A549 (cell line): ENCODE measurements around the gene SOCS4. TPM values are rescaled to one million over a fixed set of nuclear protein-coding genes. Genes with fewer than 3 reads are reported as not detected.
A peak's percentile ranks its signal among the peaks of the same experiment; 100 is the strongest.

ENCODE experiments used
- ATAC-seq, 2 experiments: fragments of 200-7000 bp in 1 of 2; fragments of >200 bp in 1 of 2; cut with Nextera tagmentation in 1 of 2; cut with Tn5 transposase in 1 of 2; 3 replicates each; pipeline versions ENCODE4 v1.8.0 to v1.9.1; 2018 to 2020; ENCODE audit warnings: mild to moderate bottlenecking in 1 of 2, moderate library complexity in 1 of 2
- CTCF ChIA-PET: fragments of 300-600 bp; sonication (Branson Sonifier 250); formaldehyde crosslinking; extraction: SDS; loops from one replicate; lab custom pipeline; 2021; ENCODE audit warnings: antibody characterized with exemption, inconsistent platforms; lab: Yijun Ruan, JAX
- POLR2A ChIA-PET: fragments of 350-600 bp; formaldehyde crosslinking; extraction: SDS; loops from one replicate; lab custom pipeline; 2021; ENCODE audit warnings: antibody characterized with exemption, inconsistent platforms; lab: Yijun Ruan, JAX
- DNase-seq, 2 experiments: peaks; one replicate each; pipeline versions ENCODE4 v3.0.0 to v3.0.0-alpha.2; 2011 to 2016; ENCODE audit warnings: low read depth in 1 of 2, low spot score in 1 of 2
- FAIRE-seq: peaks from 2 replicates; lab custom pipeline; 2011; peaks lifted over from hg19 to GRCh38; lab: Jason Lieb, UNC
- H3K27ac ChIP-seq, 2 experiments: fragments of >200 bp; sonication (Bioruptor Twin); formaldehyde crosslinking; 3 replicates each; pipeline ENCODE4 v1.5.1; 2016 to 2017
- H3K4me1 ChIP-seq: fragments of >200 bp; sonication (Bioruptor Twin); formaldehyde crosslinking; 3 replicates; pipeline ENCODE4 v1.6.1; 2016
- H3K4me2 ChIP-seq: fragments of >200 bp; sonication (Bioruptor Twin); formaldehyde crosslinking; 3 replicates; pipeline ENCODE4 v1.6.1; 2016
- H3K4me3 ChIP-seq: fragments of >200 bp; sonication (Bioruptor Twin); formaldehyde crosslinking; 3 replicates; pipeline ENCODE4 v1.5.1; 2016
- H3K9me3 ChIP-seq: fragments of >200 bp; sonication (Bioruptor Twin); formaldehyde crosslinking; 3 replicates; pipeline ENCODE4 v1.6.1; 2016
- CBX8 ChIP-seq: fragments of 200-600 bp; sonication (generic); IDR thresholded peaks from 2 replicates; pipeline ENCODE4 v1.6.1; 2016
- CHD2 ChIP-seq: fragments of 150-350 bp; IDR thresholded peaks from 2 replicates; pipeline ENCODE4 v1.6.1; 2014; ENCODE audit warnings: low read length; ENCODE audit not compliant: partially characterized antibody
- EHF ChIP-seq: fragments of 250-450 bp; sonication (Bioruptor Pico); IDR thresholded peaks from 2 replicates; pipeline ENCODE4 v1.5.0; 2020; ENCODE audit warnings: mild to moderate bottlenecking
- EP300 ChIP-seq, 2 experiments: fragments of >200 bp; sonication (Bioruptor Twin); formaldehyde crosslinking; IDR thresholded peaks; 2 replicates in 1 of 2; 3 replicates in 1 of 2; pipeline ENCODE4 v1.6.1; 2016 to 2017
- FOXS1 ChIP-seq: fragments of 250-450 bp; sonication (Bioruptor Pico); IDR thresholded peaks from 2 replicates; pipeline ENCODE4 v1.5.0; 2020; ENCODE audit warnings: mild to moderate bottlenecking, moderate library complexity
- HOXA7 ChIP-seq: fragments of 250-450 bp; sonication (Bioruptor Pico); IDR thresholded peaks from 2 replicates; pipeline ENCODE4 v1.5.0; 2020; ENCODE audit warnings: mild to moderate bottlenecking, moderate library complexity
- KDM5A ChIP-seq: fragments of 200-600 bp; sonication (generic); IDR thresholded peaks from 2 replicates; pipeline ENCODE4 v1.6.1; 2016; ENCODE audit warnings: antibody characterized with exemption, mild to moderate bottlenecking
- NFE2L2 ChIP-seq: fragments of 150-350 bp; conservative IDR thresholded peaks from 2 replicates; pipeline ENCODE4 v1.6.1; 2014; ENCODE audit warnings: low read length
- NR3C1 ChIP-seq: fragments of >200 bp; sonication (Bioruptor Twin); formaldehyde crosslinking; IDR thresholded peaks from 3 replicates; pipeline ENCODE4 v1.6.1; 2017
- POLR2A ChIP-seq: IDR thresholded peaks from 2 replicates; pipeline ENCODE4 v1.6.1; 2012; ENCODE audit warnings: mild to moderate bottlenecking, low read length
- POLR2AphosphoS2 ChIP-seq: conservative IDR thresholded peaks from 2 replicates; pipeline ENCODE4 v1.6.1; 2012; ENCODE audit warnings: low read length, improper control_type of control experiment, inconsistent platforms
- WGBS: methylation state at CpG from one replicate; pipeline ENCODE4 v1.1.6; 2017; ENCODE audit errors: missing lambda C conversion rate; 5-methylcytosine and 5-hydroxymethylcytosine counted together
- polyA plus RNA-seq, 4 experiments: library from polyadenylated mRNA; depleted of rRNA in 3 of 4; stranded (reverse); fragments of >200 nt; fragmentation: RNase III in 1 of 4; extraction: RNeasy Plus Mini Kit Qiagen cat#74134 plus additional on column Dnase treatment in 1 of 4; gene quantifications; 2 replicates in 3 of 4; 3 replicates in 1 of 4; pipeline ENCODE4 v1.2.3, GENCODE V29; 2011 to 2017
- TF ChIP-seq, protein P1 (sequence below): IDR thresholded peaks from 2 replicates; pipeline ENCODE4 v1.6.1; 2012; ENCODE audit warnings: low read depth, borderline replicate concordance
- TF ChIP-seq, protein P2 (sequence below): fragments of 250-450 bp; sonication (Bioruptor Pico); IDR thresholded peaks from 2 replicates; pipeline ENCODE4 v1.5.0; 2020; ENCODE audit warnings: low read depth, mild to moderate bottlenecking, moderate library complexity
- TF ChIP-seq, protein P3 (sequence below): fragments of 450-650 bp; IDR thresholded peaks from 2 replicates; pipeline ENCODE4 v1.6.1; 2014; ENCODE audit warnings: antibody characterized with exemption
- TF ChIP-seq, protein P4 (sequence below): fragments of 200-600 bp; sonication (generic); IDR thresholded peaks from 2 replicates; pipeline ENCODE4 v1.6.1; 2016; ENCODE audit warnings: antibody characterized with exemption, mild to moderate bottlenecking, moderate library complexity
- TF ChIP-seq, protein P5 (sequence below): fragments of 150-350 bp; IDR thresholded peaks from 2 replicates; pipeline ENCODE4 v1.6.1; 2014; ENCODE audit warnings: low read depth, mild to moderate bottlenecking, low read length

SOCS4 gene
- polyA plus RNA-seq, 2 of the 4 experiments (the other 2 are of a cell fraction) = 15.9 to 20.7 TPM

DNA sequence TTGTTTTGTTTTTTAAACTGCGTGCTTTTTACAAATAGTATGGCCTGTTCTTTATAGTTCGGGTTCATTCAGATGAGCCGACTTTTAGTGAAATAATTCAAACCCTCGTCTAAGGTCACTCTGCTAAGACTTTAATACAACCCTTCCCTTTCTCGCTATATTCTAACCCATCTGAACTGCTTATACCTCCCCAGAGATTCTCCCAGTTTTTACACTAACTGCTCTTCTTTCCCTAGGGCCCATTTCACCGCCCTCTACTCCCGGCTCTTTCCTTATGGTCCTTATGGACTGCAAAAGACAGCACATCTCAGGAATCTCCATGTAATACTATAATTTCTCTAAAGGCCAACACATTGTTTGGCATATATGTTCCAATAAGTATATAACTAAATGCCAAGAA lies 26.5 kb downstream of the SOCS4 start (continued):
- TF ChIP-seq POLR2AphosphoS2 = no peak

DNA sequence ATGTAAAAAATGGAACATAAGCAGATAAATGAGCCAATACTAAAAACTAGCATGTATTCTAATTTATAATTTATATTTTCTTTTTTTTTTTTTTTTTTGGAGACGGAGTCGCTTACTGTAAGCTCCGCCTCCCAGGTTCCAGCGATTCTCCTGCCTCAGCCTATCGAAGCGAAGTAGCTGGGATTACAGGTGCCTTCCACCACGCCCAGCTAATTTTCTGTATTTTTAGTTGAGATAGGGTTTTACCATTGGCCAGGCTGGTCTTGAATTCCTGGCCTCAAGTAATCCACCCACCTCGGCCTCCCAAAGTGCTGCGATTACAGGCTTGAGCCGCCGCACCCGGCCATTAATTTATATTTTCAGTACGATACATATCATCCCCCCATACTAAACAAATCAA lies 27.1 kb downstream of the SOCS4 start:
- Histone ChIP-seq H3K4me2 (peak overlapping the region; percentile 81; the same call in 1 of the 3 replicates), H3K27ac (no peak overlapping the region), H3K4me1 (peaks cover 25% of the 10 kb centered on the region), H3K9me3 (no peaks in the 10 kb centered on the region), H3K4me3 (no peak overlapping the region)
- TF ChIP-seq NFE2L2 (no peak), CBX8 (no peak), FOXS1 (CRISPR knock-in tag) (no peak), CHD2 (no peak)
- WGBS = 91% methylated on average over 13 of the region's 13 CpGs
- CTCF ChIA-PET = interaction anchor here (0.7 to 3.6 kb wide), 3 partner anchors 14 to 36 kb away, joined by 4 to 18 read pairs (median 4); partner anchors contain the start of genes SOCS4 and WDHD1
- no peak for DNase-seq
- no peak for ATAC-seq
- POLR2A ChIA-PET = interaction anchor here (0.6 kb wide), 2 partner anchors 11 to 281 kb away, joined by 3 to 4 read pairs; no protein-coding TSS in a partner anchor
- no peak for FAIRE-seq

DNA sequence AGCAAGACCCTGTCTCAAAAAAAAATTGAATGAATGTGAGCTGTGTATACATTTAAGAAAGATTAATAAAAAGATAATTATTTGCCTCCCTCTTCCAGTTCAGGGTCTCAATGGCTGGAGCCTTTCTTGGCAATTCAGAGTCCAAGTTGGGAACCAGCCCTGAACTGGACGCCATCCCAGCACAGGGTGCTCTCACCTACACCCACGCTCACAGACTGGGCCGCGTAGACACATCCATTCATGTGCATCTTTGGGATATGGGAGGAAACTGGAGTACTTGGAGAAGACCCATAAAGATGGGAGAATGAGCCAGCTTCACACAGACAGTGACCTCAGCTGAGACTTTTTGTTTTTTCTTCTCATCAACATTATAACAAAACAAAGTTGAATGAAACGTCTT lies 30.9 kb downstream of the SOCS4 start:
- ChIA-PET POLR2A (interaction anchor here (1.3 kb wide), 1 partner anchor 8 kb away, joined by 4 read pairs; no protein-coding TSS in a partner anchor), CTCF (interaction anchor here (0.6 kb wide), 1 partner anchor 73 kb away, joined by 4 read pairs; no protein-coding TSS in a partner anchor)
- peaks cover 19% of the 10 kb centered on the region for H3K4me1 ChIP-seq
- TF ChIP-seq, protein P1, sequence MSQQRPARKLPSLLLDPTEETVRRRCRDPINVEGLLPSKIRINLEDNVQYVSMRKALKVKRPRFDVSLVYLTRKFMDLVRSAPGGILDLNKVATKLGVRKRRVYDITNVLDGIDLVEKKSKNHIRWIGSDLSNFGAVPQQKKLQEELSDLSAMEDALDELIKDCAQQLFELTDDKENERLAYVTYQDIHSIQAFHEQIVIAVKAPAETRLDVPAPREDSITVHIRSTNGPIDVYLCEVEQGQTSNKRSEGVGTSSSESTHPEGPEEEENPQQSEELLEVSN = no peak
- TF ChIP-seq KDM5A (no peak), NR3C1 (no peak), POLR2A (no peak), EP300 (IDR thresholded peaks at IDR 0.05) (no peak), HOXA7 (CRISPR knock-in tag) (no peak), EHF (no peak)
- TF ChIP-seq, protein P2, sequence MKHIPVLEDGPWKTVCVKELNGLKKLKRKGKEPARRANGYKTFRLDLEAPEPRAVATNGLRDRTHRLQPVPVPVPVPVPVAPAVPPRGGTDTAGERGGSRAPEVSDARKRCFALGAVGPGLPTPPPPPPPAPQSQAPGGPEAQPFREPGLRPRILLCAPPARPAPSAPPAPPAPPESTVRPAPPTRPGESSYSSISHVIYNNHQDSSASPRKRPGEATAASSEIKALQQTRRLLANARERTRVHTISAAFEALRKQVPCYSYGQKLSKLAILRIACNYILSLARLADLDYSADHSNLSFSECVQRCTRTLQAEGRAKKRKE (CRISPR knock-in tag) = no peak
- TF ChIP-seq, protein P3, sequence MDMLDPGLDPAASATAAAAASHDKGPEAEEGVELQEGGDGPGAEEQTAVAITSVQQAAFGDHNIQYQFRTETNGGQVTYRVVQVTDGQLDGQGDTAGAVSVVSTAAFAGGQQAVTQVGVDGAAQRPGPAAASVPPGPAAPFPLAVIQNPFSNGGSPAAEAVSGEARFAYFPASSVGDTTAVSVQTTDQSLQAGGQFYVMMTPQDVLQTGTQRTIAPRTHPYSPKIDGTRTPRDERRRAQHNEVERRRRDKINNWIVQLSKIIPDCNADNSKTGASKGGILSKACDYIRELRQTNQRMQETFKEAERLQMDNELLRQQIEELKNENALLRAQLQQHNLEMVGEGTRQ = no peak
- TF ChIP-seq, protein P4, sequence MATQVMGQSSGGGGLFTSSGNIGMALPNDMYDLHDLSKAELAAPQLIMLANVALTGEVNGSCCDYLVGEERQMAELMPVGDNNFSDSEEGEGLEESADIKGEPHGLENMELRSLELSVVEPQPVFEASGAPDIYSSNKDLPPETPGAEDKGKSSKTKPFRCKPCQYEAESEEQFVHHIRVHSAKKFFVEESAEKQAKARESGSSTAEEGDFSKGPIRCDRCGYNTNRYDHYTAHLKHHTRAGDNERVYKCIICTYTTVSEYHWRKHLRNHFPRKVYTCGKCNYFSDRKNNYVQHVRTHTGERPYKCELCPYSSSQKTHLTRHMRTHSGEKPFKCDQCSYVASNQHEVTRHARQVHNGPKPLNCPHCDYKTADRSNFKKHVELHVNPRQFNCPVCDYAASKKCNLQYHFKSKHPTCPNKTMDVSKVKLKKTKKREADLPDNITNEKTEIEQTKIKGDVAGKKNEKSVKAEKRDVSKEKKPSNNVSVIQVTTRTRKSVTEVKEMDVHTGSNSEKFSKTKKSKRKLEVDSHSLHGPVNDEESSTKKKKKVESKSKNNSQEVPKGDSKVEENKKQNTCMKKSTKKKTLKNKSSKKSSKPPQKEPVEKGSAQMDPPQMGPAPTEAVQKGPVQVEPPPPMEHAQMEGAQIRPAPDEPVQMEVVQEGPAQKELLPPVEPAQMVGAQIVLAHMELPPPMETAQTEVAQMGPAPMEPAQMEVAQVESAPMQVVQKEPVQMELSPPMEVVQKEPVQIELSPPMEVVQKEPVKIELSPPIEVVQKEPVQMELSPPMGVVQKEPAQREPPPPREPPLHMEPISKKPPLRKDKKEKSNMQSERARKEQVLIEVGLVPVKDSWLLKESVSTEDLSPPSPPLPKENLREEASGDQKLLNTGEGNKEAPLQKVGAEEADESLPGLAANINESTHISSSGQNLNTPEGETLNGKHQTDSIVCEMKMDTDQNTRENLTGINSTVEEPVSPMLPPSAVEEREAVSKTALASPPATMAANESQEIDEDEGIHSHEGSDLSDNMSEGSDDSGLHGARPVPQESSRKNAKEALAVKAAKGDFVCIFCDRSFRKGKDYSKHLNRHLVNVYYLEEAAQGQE = no peak
- TF ChIP-seq, protein P5, sequence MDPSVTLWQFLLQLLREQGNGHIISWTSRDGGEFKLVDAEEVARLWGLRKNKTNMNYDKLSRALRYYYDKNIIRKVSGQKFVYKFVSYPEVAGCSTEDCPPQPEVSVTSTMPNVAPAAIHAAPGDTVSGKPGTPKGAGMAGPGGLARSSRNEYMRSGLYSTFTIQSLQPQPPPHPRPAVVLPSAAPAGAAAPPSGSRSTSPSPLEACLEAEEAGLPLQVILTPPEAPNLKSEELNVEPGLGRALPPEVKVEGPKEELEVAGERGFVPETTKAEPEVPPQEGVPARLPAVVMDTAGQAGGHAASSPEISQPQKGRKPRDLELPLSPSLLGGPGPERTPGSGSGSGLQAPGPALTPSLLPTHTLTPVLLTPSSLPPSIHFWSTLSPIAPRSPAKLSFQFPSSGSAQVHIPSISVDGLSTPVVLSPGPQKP = no peak
- H3K4me2 ChIP-seq = no peak overlapping the region
- FAIRE-seq = no peak
- no peak; a peak in 1 of 6 replicates for ATAC-seq
- no peak for DNase-seq
- 95% methylated on average over 5 of the region's 5 CpGs for WGBS
- no peak overlapping the region for H3K27ac ChIP-seq
- no peak overlapping the region for H3K4me3 ChIP-seq
- no peaks in the 10 kb centered on the region for H3K9me3 ChIP-seq
